SK-N-MC (cell line): ENCODE measurements around the gene GKN1.

ENCODE experiments used
- EZH2 ChIP-seq: fragments of 200-600 bp; sonication (generic); IDR thresholded peaks from one replicate; pipeline ENCODE4 v1.6.1; 2017; ENCODE audit warnings: antibody characterized with exemption
- FOXP2 ChIP-seq: optimal IDR thresholded peaks from 2 replicates; pipeline ENCODE3; 2011; ENCODE audit warnings: mild to moderate bottlenecking, moderate library complexity; ENCODE audit not compliant: insufficient read depth; ENCODE audit errors: extremely low read length, control extremely low read depth
- POLR2AphosphoS5 ChIP-seq: IDR thresholded peaks from 2 replicates; pipeline ENCODE4 v1.6.1; 2012; ENCODE audit warnings: mild to moderate bottlenecking, low read depth, low read length, borderline replicate concordance

GRCh38 chr2:68952887-68953521, 21.4 kb upstream of the GKN1 start, which contains the start of gene GKN2:
- no peak for TF ChIP-seq EZH2
- no peak for TF ChIP-seq POLR2AphosphoS5
- TF ChIP-seq FOXP2: no peak
